Naive B cell (primary cell): ENCODE measurements around the gene PRUNE1. TPM values are rescaled to one million over a fixed set of nuclear protein-coding genes. Genes with fewer than 3 reads are reported as not detected.

Source experiments
- ATAC-seq, 2 donors: fragments of 150-1000 bp; cut with Tn5 transposase; 2 replicates each; pipeline ENCODE4 v1.10.0; 2021; ENCODE audit warnings: low read depth in 2 of 2, mild to moderate bottlenecking in 2 of 2, moderate library complexity in 2 of 2
- DNase-seq: peaks from one replicate; pipeline ENCODE4 v3.0.0; 2022
- H3K27ac Mint-ChIP-seq, 6 donors: one replicate each; pipeline ENCODE4 v1.8.0; 2020 to 2022; ENCODE audit warnings: mild to moderate bottlenecking in 6 of 6, mixed read lengths in 6 of 6, moderate library complexity in 5 of 6, inconsistent platforms in 2 of 6
- H3K27me3 Mint-ChIP-seq, 3 donors: one replicate each; pipeline ENCODE4 v1.8.0; 2021 to 2022; ENCODE audit warnings: mixed read lengths in 3 of 3, mild to moderate bottlenecking in 1 of 3
- H3K36me3 Mint-ChIP-seq, 2 donors: one replicate each; pipeline ENCODE4 v1.8.0; 2020 to 2022; ENCODE audit warnings: mixed read lengths in 2 of 2, inconsistent platforms in 1 of 2, mild to moderate bottlenecking in 1 of 2
- H3K4me1 Mint-ChIP-seq, 3 donors: one replicate each; pipeline ENCODE4 v1.8.0; 2020 to 2022; ENCODE audit warnings: mixed read lengths in 3 of 3, inconsistent platforms in 1 of 3, mild to moderate bottlenecking in 1 of 3, moderate library complexity in 1 of 3
- H3K4me3 Mint-ChIP-seq, 8 donors: one replicate each; pipeline ENCODE4 v1.8.0; 2020 to 2022; ENCODE audit warnings: mild to moderate bottlenecking in 8 of 8, mixed read lengths in 8 of 8, moderate library complexity in 8 of 8, inconsistent platforms in 2 of 8
- H3K9me3 Mint-ChIP-seq, 7 donors: one replicate each; pipeline ENCODE4 v1.8.0; 2020 to 2022; ENCODE audit warnings: mixed read lengths in 7 of 7, mild to moderate bottlenecking in 5 of 7, inconsistent platforms in 2 of 7, moderate library complexity in 1 of 7
- polyA plus RNA-seq, 6 donors: library from polyadenylated mRNA; unstranded; fragments of 300-500 nt; fragmentation: Illumina TruSeq; gene quantifications; one replicate each; pipeline ENCODE4 v1.2.3, GENCODE V29; 2021; ENCODE audit warnings: low read depth in 6 of 6

PRUNE1 gene
- polyA plus RNA-seq, 6 donors from 2014 or later = 40.2 to 89.9 (median 48.7) TPM

DNA sequence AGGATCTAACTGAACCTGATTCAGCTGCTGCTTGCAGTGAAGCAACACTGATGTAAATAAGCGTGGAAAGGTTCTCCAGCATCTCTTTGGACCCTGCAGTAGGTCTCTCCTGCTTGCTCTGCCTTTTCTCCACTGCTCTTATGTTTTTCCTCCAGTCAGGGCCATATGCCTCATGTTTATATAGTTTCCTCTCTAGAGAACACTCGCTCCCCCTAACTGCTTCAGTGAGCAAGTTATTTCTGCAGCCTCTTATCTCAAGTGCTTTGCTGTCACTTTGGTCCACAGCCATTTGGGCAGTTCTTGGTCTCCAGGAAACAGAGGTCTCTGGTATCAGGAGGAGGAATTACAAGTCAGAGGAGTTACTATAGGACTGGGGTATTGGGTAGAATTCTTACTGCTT, 5.3 kb downstream of the PRUNE1 start:
- H3K36me3 Mint-ChIP-seq = no peaks in the 10 kb centered on the region
- peaks cover 15 to 34% (median 23%) of the 10 kb centered on the region in 3 donors for H3K4me1 Mint-ChIP-seq
- ATAC-seq (no peak), DNase-seq (no peak)
- H3K9me3 Mint-ChIP-seq = no peaks in the 10 kb centered on the region
- H3K27me3 Mint-ChIP-seq = no peaks in the 10 kb centered on the region
- H3K4me3 Mint-ChIP-seq = peak overlapping the region in 1 of 8 donors; percentile 26
- peak overlapping the region in 1 of 6 donors; percentile 64 for H3K27ac Mint-ChIP-seq

DNA sequence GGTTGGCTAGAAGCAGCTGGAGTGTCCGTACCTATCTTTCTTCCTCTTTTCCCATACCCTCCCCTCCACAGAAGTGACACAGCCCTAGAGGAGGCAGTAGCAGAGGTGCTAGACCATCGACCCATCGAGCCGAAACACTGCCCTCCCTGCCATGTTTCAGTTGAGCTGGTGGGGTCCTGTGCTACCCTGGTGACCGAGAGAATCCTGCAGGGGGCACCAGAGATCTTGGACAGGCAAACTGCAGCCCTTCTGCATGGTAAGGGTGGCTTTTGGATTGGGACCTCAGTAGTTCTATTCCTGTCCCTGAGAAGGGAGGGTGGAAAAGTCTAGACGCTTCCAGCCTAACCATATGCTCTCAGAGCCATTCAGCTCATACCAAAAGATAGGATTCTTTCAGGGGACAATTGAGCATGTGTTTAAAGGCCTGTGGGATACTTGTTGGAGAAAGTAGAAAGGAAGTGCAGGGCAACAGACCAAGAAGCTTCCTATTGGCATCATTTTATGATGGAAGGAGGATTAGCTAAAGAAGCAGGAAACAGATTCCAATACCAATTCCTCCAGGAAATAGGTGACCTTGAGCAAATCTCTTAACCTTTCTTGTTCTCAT, 16.4 kb downstream of the PRUNE1 start:
- H3K4me3 Mint-ChIP-seq = peak overlapping the region in 1 of 8 donors; percentile 32
- no peaks in the 10 kb centered on the region for H3K27me3 Mint-ChIP-seq
- peaks cover 6 to 7% (median 7%) of the 10 kb centered on the region in 3 donors for H3K4me1 Mint-ChIP-seq
- H3K36me3 Mint-ChIP-seq = peaks cover 8 to 15% of the 10 kb centered on the region in 2 donors
- H3K9me3 Mint-ChIP-seq = no peaks in the 10 kb centered on the region
- peak; percentile 81 for DNase-seq
- ATAC-seq = peak; percentile 98 to 99
- peak overlapping the region in 5 of 6 donors; percentile 46 to 76 (median 62) for H3K27ac Mint-ChIP-seq

DNA sequence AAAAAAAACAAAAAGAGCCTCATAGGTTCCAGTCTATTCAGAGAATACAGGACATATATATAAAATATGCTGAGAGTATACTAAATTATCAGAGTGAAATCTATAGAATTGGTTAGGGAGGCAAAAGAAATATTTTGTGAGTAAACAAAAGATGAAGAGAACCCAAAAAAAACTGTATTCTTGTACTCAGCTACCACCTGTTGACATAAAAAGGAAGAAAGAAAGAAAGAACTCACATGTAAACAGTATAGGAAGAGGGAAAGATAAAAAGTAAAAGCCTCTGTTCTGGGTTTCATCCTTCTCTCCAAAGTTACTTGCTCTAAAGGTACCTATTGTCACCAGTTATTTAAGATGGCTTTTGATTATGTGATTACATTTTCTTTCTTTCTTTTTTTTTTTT, 18.2 kb downstream of the PRUNE1 start:
- no peaks in the 10 kb centered on the region for H3K9me3 Mint-ChIP-seq
- ATAC-seq = no peak
- peaks cover 15 to 17% of the 10 kb centered on the region in 2 donors for H3K36me3 Mint-ChIP-seq
- H3K27ac Mint-ChIP-seq = no peak overlapping the region
- H3K4me1 Mint-ChIP-seq = peaks cover 6 to 7% (median 7%) of the 10 kb centered on the region in 3 donors
- H3K27me3 Mint-ChIP-seq = no peaks in the 10 kb centered on the region
- H3K4me3 Mint-ChIP-seq = no peak overlapping the region
- no peak for DNase-seq

DNA sequence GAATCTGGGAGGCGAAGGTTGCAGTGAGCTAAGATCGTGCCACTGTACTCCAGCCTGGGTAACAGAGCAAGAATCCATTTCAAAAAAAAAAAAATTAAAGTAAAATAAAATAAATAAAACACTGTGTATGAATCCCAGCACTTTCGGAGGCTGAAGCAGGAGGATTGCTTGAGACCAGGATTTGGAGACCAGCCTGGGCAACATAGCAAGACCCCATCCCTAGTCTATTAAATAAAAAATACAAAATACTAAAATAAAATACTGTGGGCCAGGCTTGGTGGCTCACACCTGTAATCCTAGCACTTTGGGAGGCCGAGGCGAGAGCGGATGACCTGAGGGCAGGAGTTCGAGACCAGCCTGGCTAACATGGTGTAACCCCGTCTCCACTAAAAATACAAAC, 23.9 kb downstream of the PRUNE1 start:
- no peaks in the 10 kb centered on the region for H3K27me3 Mint-ChIP-seq
- H3K4me3 Mint-ChIP-seq = no peak overlapping the region
- no peaks in the 10 kb centered on the region for H3K9me3 Mint-ChIP-seq
- DNase-seq (no peak), ATAC-seq (no peak)
- H3K36me3 Mint-ChIP-seq = peaks cover 21 to 33% of the 10 kb centered on the region in 2 donors
- H3K27ac Mint-ChIP-seq = no peak overlapping the region
- H3K4me1 Mint-ChIP-seq = peaks cover 0 to 5% (median 2%) of the 10 kb centered on the region in 3 donors

DNA sequence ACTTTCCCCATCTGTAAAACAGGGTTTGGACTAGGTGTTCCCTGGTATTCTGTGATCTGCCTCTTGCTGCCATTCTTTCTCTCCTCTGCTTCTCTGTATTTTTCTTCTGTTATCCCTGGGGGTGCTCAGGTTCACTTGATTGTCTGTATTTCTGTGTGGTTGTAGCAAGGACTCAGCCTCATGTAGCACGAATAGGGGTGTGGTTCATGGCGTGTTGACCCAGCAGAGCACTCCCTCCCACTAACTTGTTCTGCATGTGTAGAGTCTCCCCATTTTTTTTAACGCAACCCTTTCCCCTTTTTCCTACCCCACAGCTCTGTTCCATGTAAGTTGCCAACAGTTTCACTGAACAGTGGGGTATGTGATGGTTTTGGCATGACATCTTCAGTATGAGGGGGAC, 26.9 kb downstream of the PRUNE1 start:
- Mint-ChIP-seq H3K4me1 (peaks cover 0 to 9% (median 2%) of the 10 kb centered on the region in 3 donors), H3K9me3 (no peaks in the 10 kb centered on the region), H3K27me3 (no peaks in the 10 kb centered on the region), H3K36me3 (peaks cover 10 to 31% of the 10 kb centered on the region in 2 donors), H3K27ac (peak overlapping the region in 4 of 6 donors; percentile 38 to 84 (median 67)), H3K4me3 (no peak overlapping the region)
- ATAC-seq = no peak
- DNase-seq = no peak

DNA sequence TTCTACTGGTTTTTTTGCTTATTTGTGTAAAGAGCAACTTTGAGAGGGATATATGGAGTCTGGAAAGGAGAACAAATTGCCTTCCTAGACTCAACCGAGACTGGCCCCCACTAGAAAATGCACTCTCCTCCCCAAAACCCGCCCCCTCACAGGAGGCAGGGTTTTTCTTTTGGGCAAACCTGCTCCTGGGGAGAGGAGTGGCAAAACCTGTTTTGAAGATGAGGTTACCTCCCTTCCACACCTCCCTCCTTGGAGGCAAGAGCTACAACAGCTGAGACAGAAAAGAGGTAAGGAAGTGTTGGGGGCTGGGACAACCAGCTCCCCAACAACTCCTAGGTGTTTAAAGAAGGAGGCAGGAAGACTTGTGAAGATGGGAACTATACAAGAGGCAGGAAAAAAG, 28.1 kb downstream of the PRUNE1 start, which contains the start of gene BNIPL:
BNIPL (plus strand) TSS at position 231 of the 400 bp plus-strand sequence; CDS start at position 371, 140 bp downstream.
- DNase-seq = no peak
- H3K36me3 Mint-ChIP-seq = peaks cover 10 to 23% of the 10 kb centered on the region in 2 donors
- H3K4me3 Mint-ChIP-seq = peak within 1 kb of the TSS in 1 of 8 donors; percentile 37
- H3K4me1 Mint-ChIP-seq = peaks cover 0 to 9% (median 2%) of the 10 kb centered on the region in 3 donors
- no peaks in the 10 kb centered on the region for H3K27me3 Mint-ChIP-seq
- no peak for ATAC-seq
- no peaks in the 10 kb centered on the region for H3K9me3 Mint-ChIP-seq
- peak within 1 kb of the TSS in 4 of 6 donors; percentile 79 to 96 (median 88) for H3K27ac Mint-ChIP-seq

DNA sequence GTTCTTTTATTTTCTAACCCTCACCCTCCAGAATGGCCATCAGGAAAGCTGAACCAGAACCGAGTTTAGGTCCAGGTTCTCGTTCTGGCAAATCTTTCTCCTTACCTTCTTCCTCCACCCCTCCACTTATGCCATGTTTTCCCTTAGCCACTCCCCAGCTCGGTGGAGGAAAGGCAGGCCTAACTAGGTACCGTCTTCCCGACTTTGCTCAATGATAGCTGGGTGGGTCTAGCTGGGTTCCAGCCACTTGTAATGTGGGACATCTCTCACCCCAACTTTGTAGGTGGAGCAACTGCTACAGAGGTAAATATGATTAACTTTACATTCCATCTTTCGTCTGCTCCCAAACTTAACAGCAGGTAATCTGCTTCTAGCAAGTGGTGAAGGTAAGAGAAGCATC, 28.8 kb downstream of the PRUNE1 start:
- Mint-ChIP-seq H3K4me1 (peaks cover 0 to 9% (median 2%) of the 10 kb centered on the region in 3 donors), H3K27me3 (no peaks in the 10 kb centered on the region), H3K27ac (peak overlapping the region in 3 of 6 donors; percentile 22 to 63 (median 27)), H3K9me3 (no peaks in the 10 kb centered on the region), H3K4me3 (no peak overlapping the region), H3K36me3 (peaks cover 10 to 19% of the 10 kb centered on the region in 2 donors)
- DNase-seq = no peak
- ATAC-seq = no peak

DNA sequence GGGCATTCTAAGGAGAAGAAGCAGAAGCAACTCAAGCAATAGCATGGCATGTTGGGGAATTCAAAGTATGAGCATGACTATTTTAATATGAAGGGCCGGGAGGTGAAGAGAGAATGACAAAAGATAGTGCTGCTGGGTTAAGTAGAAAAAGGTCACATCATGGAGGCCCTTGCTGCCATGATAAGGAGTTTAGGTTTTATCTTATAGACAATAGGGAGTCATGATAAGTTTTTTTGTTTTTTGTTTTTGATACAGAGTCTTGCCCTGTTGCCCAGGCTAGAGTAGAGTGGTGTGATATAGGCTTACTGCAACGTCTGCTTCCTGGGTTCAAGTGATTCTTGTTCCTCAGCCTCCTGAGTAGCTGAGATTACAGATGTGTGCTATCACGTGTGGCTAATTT, 31.3 kb downstream of the PRUNE1 start:
- Mint-ChIP-seq H3K27ac (no peak overlapping the region), H3K27me3 (no peaks in the 10 kb centered on the region), H3K9me3 (no peaks in the 10 kb centered on the region), H3K4me1 (peaks cover 0 to 10% (median 0%) of the 10 kb centered on the region in 3 donors), H3K36me3 (peaks cover 0 to 10% of the 10 kb centered on the region in 2 donors), H3K4me3 (no peak overlapping the region)
- DNase-seq (no peak), ATAC-seq (no peak)

DNA sequence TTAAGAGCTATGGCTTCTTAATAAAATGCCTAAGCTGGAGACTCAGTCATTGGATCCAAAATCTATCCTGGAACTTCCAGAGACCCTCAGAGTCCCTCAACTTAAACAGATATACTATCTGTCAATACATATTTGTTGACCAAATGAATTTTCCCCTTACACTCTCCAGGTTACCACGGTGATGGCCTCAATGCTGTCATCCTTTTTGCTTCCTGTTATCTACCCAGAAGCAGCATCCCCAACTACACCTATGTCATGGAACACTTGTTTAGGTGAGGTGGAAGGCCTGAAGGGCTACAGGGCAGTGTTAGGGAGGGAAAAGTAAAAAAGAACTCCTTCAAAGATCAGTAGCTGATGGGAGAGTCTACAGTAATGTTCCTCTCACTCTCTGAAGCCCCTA, 34.9 kb downstream of the PRUNE1 start:
- no peak for ATAC-seq
- no peaks in the 10 kb centered on the region for H3K36me3 Mint-ChIP-seq
- H3K4me3 Mint-ChIP-seq = no peak overlapping the region
- H3K4me1 Mint-ChIP-seq = peaks cover 13 to 23% (median 18%) of the 10 kb centered on the region in 3 donors
- DNase-seq = no peak
- H3K9me3 Mint-ChIP-seq = no peaks in the 10 kb centered on the region
- peak overlapping the region in 1 of 6 donors; percentile 9 for H3K27ac Mint-ChIP-seq
- no peaks in the 10 kb centered on the region for H3K27me3 Mint-ChIP-seq

DNA sequence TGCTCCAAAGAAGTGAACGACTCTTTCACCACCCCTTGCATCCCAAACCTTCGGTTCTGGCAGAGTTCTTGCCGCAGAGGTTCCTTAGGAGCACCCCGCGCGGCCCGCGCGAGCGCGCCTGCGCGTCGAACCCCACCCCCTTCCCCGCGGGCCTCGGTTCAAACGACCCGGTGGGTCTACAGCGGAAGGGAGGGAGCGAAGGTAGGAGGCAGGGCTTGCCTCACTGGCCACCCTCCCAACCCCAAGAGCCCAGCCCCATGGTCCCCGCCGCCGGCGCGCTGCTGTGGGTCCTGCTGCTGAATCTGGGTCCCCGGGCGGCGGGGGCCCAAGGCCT, 39.3 kb downstream of the PRUNE1 start, which contains the start of gene C1orf56:
C1orf56 (plus strand) TSS at position 161 of the 334 bp plus-strand sequence; CDS start at position 258, 97 bp downstream.
- DNase-seq = peak; percentile 66
- peak; percentile 66 to 70 for ATAC-seq
- Mint-ChIP-seq H3K9me3 (no peaks in the 10 kb centered on the region), H3K36me3 (peaks cover 0 to 6% of the 10 kb centered on the region in 2 donors), H3K27ac (peak within 1 kb of the TSS; percentile 77 to 96 (median 90)), H3K4me1 (peaks cover 31 to 47% (median 36%) of the 10 kb centered on the region in 3 donors), H3K27me3 (no peaks in the 10 kb centered on the region), H3K4me3 (peak within 1 kb of the TSS; percentile 93 to 98 (median 95))

DNA sequence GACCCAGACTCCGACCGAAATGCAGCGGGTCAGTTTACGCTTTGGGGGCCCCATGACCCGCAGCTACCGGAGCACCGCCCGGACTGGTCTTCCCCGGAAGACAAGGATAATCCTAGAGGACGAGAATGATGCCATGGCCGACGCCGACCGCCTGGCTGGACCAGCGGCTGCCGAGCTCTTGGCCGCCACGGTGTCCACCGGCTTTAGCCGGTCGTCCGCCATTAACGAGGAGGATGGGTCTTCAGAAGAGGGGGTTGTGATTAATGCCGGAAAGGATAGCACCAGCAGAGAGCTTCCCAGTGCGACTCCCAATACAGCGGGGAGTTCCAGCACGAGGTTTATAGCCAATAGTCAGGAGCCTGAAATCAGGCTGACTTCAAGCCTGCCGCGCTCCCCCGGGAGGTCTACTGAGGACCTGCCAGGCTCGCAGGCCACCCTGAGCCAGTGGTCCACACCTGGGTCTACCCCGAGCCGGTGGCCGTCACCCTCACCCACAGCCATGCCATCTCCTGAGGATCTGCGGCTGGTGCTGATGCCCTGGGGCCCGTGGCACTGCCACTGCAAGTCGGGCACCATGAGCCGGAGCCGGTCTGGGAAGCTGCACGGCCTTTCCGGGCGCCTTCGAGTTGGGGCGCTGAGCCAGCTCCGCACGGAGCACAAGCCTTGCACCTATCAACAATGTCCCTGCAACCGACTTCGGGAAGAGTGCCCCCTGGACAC, 39.8 kb downstream of the PRUNE1 start:
- peak overlapping the region; percentile 93 to 98 (median 95) for H3K4me3 Mint-ChIP-seq
- no peaks in the 10 kb centered on the region for H3K27me3 Mint-ChIP-seq
- peaks cover 31 to 49% (median 39%) of the 10 kb centered on the region in 3 donors for H3K4me1 Mint-ChIP-seq
- ATAC-seq = peak; percentile 77 to 82
- peaks cover 0 to 10% of the 10 kb centered on the region in 2 donors for H3K36me3 Mint-ChIP-seq
- no peaks in the 10 kb centered on the region for H3K9me3 Mint-ChIP-seq
- peak; percentile 56 for DNase-seq
- H3K27ac Mint-ChIP-seq = peak overlapping the region; percentile 74 to 96 (median 86)

DNA sequence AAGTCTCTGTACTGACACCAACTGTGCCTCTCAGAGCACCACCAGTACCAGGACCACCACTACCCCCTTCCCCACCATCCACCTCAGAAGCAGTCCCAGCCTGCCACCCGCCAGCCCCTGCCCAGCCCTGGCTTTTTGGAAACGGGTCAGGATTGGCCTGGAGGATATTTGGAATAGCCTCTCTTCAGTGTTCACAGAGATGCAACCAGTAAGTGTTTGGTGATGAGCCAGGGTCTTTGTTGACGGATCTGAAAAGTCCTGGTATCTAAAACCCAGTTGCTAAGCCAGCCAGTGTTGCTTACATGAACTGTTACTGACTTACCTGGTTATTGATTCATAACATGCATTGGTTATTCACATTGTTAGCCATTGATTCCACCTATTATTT, 40.4 kb downstream of the PRUNE1 start:
- Mint-ChIP-seq H3K4me1 (peaks cover 31 to 55% (median 39%) of the 10 kb centered on the region in 3 donors), H3K27me3 (no peaks in the 10 kb centered on the region), H3K36me3 (peaks cover 0 to 10% of the 10 kb centered on the region in 2 donors), H3K4me3 (peak overlapping the region; percentile 93 to 98 (median 95)), H3K27ac (peak overlapping the region; percentile 74 to 96 (median 86)), H3K9me3 (no peaks in the 10 kb centered on the region)
- ATAC-seq (no peak), DNase-seq (no peak)

DNA sequence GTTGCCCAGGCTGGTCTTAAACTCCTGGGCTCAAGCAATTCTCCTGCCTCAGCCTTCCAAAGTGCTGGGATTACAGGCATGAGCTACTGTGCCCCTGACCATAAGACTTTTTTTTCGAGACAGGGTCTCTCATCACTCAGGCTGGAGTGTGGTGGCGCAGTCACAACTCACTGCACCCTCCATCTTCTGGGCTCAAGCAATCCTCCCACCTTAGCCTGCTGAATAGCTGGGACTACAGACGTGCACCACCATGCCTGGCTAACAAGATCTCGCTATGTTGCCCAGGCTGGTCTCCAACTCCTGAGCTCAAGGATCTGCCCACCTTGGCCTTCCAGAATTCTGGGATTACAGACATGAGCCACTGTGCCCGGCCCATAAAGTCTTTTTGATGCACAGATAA, 41.2 kb downstream of the PRUNE1 start:
- Mint-ChIP-seq H3K27ac (peak overlapping the region in 3 of 6 donors; percentile 27 to 99 (median 96)), H3K4me1 (peaks cover 35 to 62% (median 39%) of the 10 kb centered on the region in 3 donors), H3K9me3 (no peaks in the 10 kb centered on the region), H3K36me3 (peaks cover 0 to 16% of the 10 kb centered on the region in 2 donors), H3K27me3 (no peaks in the 10 kb centered on the region), H3K4me3 (peak overlapping the region in 7 of 8 donors; percentile 47 to 96 (median 95))
- DNase-seq (no peak), ATAC-seq (no peak)
